BJ (cell line): ENCODE results near the gene YPEL4. TPM values are rescaled to one million over a fixed set of nuclear protein-coding genes. Genes with fewer than 3 reads are reported as not detected.

Source experiments
- CTCF ChIA-PET: fragments of 350-600 bp; formaldehyde crosslinking; extraction: SDS; loops from one replicate; lab custom pipeline; 2021; ENCODE audit warnings: antibody characterized with exemption, inconsistent platforms; lab: Yijun Ruan, JAX
- POLR2A ChIA-PET: fragments of 300-600 bp; sonication (Branson Sonifier 250); formaldehyde crosslinking; extraction: SDS; loops from one replicate; lab custom pipeline; 2021; ENCODE audit warnings: antibody characterized with exemption; lab: Charles Lee
- DNase-seq: peaks from one replicate; pipeline ENCODE4 v3.0.0-alpha.2; 2011; ENCODE audit warnings: low read depth
- H3K27me3 ChIP-seq: 2 replicates; pipeline ENCODE4 v1.6.0; 2011; ENCODE audit warnings: low read length; ENCODE audit not compliant: control insufficient read depth, insufficient read depth
- H3K36me3 ChIP-seq: 2 replicates; pipeline ENCODE4 v1.5.1; 2011; ENCODE audit warnings: low read length; ENCODE audit not compliant: control insufficient read depth, insufficient read depth
- H3K4me3 ChIP-seq: 2 replicates; pipeline ENCODE4 v1.5.1; 2011; ENCODE audit warnings: low read depth, mild to moderate bottlenecking, control low read depth, low read length
- CTCF ChIP-seq: IDR thresholded peaks from 2 replicates; pipeline ENCODE4 v1.5.1; 2011; ENCODE audit warnings: low read depth, mild to moderate bottlenecking, control low read depth, inconsistent platforms, low read length, moderate library complexity; ENCODE audit not compliant: insufficient read depth
- polyA plus RNA-seq: library from polyadenylated mRNA; depleted of rRNA; stranded (reverse); fragments of >200 nt; gene quantifications from 2 replicates; pipeline ENCODE4 v1.2.3, GENCODE V29; 2011

YPEL4 gene
- polyA plus RNA-seq, 1 experiment = 0.26 TPM

- ChIA-PET POLR2A (no interaction called here), CTCF (interaction anchor here (0.6 to 9.6 kb wide), 17 partner anchors 9 to 213 kb away, joined by 3 to 285 read pairs (median 5); partner anchors contain the start of genes SERPING1, SLC43A3 and UBE2L6)
These were observed 10.2 kb downstream of the YPEL4 start for GRCh38 chr11:57639321-57640067.

GRCh38 chr11:57638811-57639320, 10.8 kb downstream of the YPEL4 start:
- H3K27me3 ChIP-seq = no peaks in the 10 kb centered on the region
- peak overlapping the region; percentile 88 for H3K4me3 ChIP-seq
- DNase-seq = no peak
- CTCF ChIA-PET = interaction anchor here (0.7 to 9.6 kb wide), 6 partner anchors 19 to 181 kb away, joined by 3 to 285 read pairs (median 4); partner anchors contain the start of gene UBE2L6
- POLR2A ChIA-PET = no interaction called here
- peaks cover 8% of the 10 kb centered on the region for H3K36me3 ChIP-seq
- TF ChIP-seq CTCF = no peak

More at GRCh38 chr11:57639321-57640067, 10.2 kb downstream of the YPEL4 start:
- peak overlapping the region; percentile 88 for H3K4me3 ChIP-seq
- no peak for DNase-seq
- no peak; the same call in 1 of the 2 replicates for TF ChIP-seq CTCF
- H3K36me3 ChIP-seq = peaks cover 8% of the 10 kb centered on the region
- H3K27me3 ChIP-seq = no peaks in the 10 kb centered on the region

- POLR2A ChIA-PET = no interaction called here
- peak; percentile 51 for DNase-seq
- peaks cover 6% of the 10 kb centered on the region for H3K36me3 ChIP-seq
- H3K4me3 ChIP-seq = peak overlapping the region; percentile 88
- TF ChIP-seq CTCF = no peak
- no peaks in the 10 kb centered on the region; the same call in 1 of the 2 replicates for H3K27me3 ChIP-seq
- CTCF ChIA-PET = interaction anchor here (0.7 to 9.6 kb wide), 7 partner anchors 12 to 292 kb away, joined by 3 to 285 read pairs (median 4); partner anchors contain the start of gene UBE2L6
These were observed 11.5 kb downstream of the YPEL4 start for GRCh38 chr11:57638005-57638781.

DNA sequence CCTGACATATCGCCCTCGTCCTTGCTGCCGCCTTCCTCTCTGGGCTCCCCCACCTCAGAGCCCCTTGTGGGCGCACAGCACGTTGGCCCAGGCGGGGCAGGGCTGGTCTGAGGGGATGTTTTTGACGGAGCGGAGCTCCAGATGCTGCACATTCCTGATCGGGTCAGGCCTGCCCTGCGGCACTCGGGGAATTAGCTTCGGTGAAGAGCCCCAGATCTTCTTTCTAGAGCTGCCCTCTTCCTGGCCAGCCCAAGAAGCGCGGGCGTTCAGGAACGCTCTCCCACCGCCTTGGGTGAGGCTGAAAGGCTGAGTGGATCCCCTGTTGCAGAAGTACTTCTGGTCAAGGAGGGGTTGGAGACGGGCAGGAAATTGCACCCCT, 12.1 kb downstream of the YPEL4 start:
- peak; percentile 4; the same call in 1 of the 2 replicates for TF ChIP-seq CTCF
- Histone ChIP-seq H3K4me3 (peak overlapping the region; percentile 88), H3K27me3 (no peaks in the 10 kb centered on the region; the same call in 1 of the 2 replicates), H3K36me3 (peaks cover 5% of the 10 kb centered on the region)
- POLR2A ChIA-PET = no interaction called here
- CTCF ChIA-PET = interaction anchor here (0.8 to 9.6 kb wide), 5 partner anchors 11 to 292 kb away, joined by 3 to 285 read pairs (median 4); partner anchors contain the start of gene UBE2L6
- DNase-seq = no peak
